ENCODE measurements around the gene HPS1. TPM values are rescaled to one million over a fixed set of nuclear protein-coding genes. Genes with fewer than 3 reads are reported as not detected.

HPS1 gene
- total RNA-seq, 1 donor from 2014 or later = 16.0 TPM

- Mint-ChIP-seq H3K4me1 (peaks cover 49% of the 10 kb centered on the region), H3K36me3 (no peaks in the 10 kb centered on the region), H3K27ac (peak overlapping the region; percentile 94), H3K27me3 (ENCODE audit: insufficient read depth, low read depth) (peaks cover 6% of the 10 kb centered on the region), H3K9me3 (no peaks in the 10 kb centered on the region), H3K4me3 (peak overlapping the region; percentile 78)
- Histone ChIP-seq H3K79me2 (ENCODE audit: low read depth) (no peaks in the 10 kb centered on the region), H3F3A (ENCODE audit: low read depth) (peaks cover 9% of the 10 kb centered on the region), H3K4me1 (peaks cover 33% of the 10 kb centered on the region), H3K9me3 (ENCODE audit: low read depth) (no peaks in the 10 kb centered on the region), H3K27ac (no peak overlapping the region), H3K36me3 (no peaks in the 10 kb centered on the region), H4K20me1 (ENCODE audit: low read depth) (no peaks in the 10 kb centered on the region), H2AFZ (replicated peaks) (peak overlapping the region; percentile 57), H3K9ac (no peak overlapping the region), H3K4me3 (peak overlapping the region; percentile 39), H3K4me2 (peak overlapping the region; percentile 71), H3K27me3 (peaks cover 40% of the 10 kb centered on the region)
- DNase-seq (ENCODE audit: low spot score) = peak; percentile 93
- TF ChIP-seq EZH2 (IDR thresholded peaks at IDR 0.05) (peak; percentile 35), EZH2phosphoT487 (IDR thresholded peaks at IDR 0.05) (no peak), CTCF (IDR thresholded peaks at IDR 0.05) (peak; percentile 87)
Observed at GRCh38 chr10:98467506-98468318, 21.0 kb upstream of the HPS1 start.

GRCh38 chr10:98466861-98467505, 20.2 kb upstream of the HPS1 start:
- H4K20me1 ChIP-seq (ENCODE audit: low read depth) = no peaks in the 10 kb centered on the region
- H3K27me3 ChIP-seq = peaks cover 40% of the 10 kb centered on the region
- Mint-ChIP-seq H3K9me3 (no peaks in the 10 kb centered on the region), H3K36me3 (no peaks in the 10 kb centered on the region), H3K27ac (peak overlapping the region; percentile 94), H3K4me1 (peaks cover 42% of the 10 kb centered on the region), H3K27me3 (ENCODE audit: insufficient read depth, low read depth) (peaks cover 3% of the 10 kb centered on the region), H3K4me3 (no peak overlapping the region)
- H3K36me3 ChIP-seq = no peaks in the 10 kb centered on the region
- H2AFZ ChIP-seq (replicated peaks) = peak overlapping the region; percentile 20
- H3K27ac ChIP-seq = no peak overlapping the region
- no peak for TF ChIP-seq CTCF (IDR thresholded peaks at IDR 0.05)
- TF ChIP-seq EZH2phosphoT487 (IDR thresholded peaks at IDR 0.05) = no peak
- no peak for TF ChIP-seq EZH2 (IDR thresholded peaks at IDR 0.05)
- peaks cover 3% of the 10 kb centered on the region for H3F3A ChIP-seq (ENCODE audit: low read depth)
- H3K4me3 ChIP-seq = no peak overlapping the region
- H3K4me2 ChIP-seq = no peak overlapping the region
- no peak overlapping the region for H3K9ac ChIP-seq
- H3K9me3 ChIP-seq (ENCODE audit: low read depth) = no peaks in the 10 kb centered on the region
- H3K79me2 ChIP-seq (ENCODE audit: low read depth) = no peaks in the 10 kb centered on the region
- DNase-seq (ENCODE audit: low spot score) = no peak
- peaks cover 26% of the 10 kb centered on the region for H3K4me1 ChIP-seq

GRCh38 chr10:98465866-98466265, 19.1 kb upstream of the HPS1 start:
- peaks cover 33% of the 10 kb centered on the region for H3K27me3 ChIP-seq
- H3K79me2 ChIP-seq (ENCODE audit: low read depth) = no peaks in the 10 kb centered on the region
- TF ChIP-seq EZH2 (IDR thresholded peaks at IDR 0.05) = no peak
- TF ChIP-seq EZH2phosphoT487 (IDR thresholded peaks at IDR 0.05) = no peak
- TF ChIP-seq CTCF (IDR thresholded peaks at IDR 0.05) = no peak
- H3K36me3 ChIP-seq = no peaks in the 10 kb centered on the region
- no peak overlapping the region for H3K9ac ChIP-seq
- Mint-ChIP-seq H3K9me3 (no peaks in the 10 kb centered on the region), H3K4me3 (peak overlapping the region; percentile 12), H3K27ac (no peak overlapping the region), H3K36me3 (no peaks in the 10 kb centered on the region), H3K4me1 (peaks cover 31% of the 10 kb centered on the region), H3K27me3 (ENCODE audit: insufficient read depth, low read depth) (peaks cover 3% of the 10 kb centered on the region)
- no peak overlapping the region for H3K27ac ChIP-seq
- DNase-seq (ENCODE audit: low spot score) = no peak
- no peak overlapping the region for H2AFZ ChIP-seq (replicated peaks)
- no peak overlapping the region for H3K4me3 ChIP-seq
- H3K4me2 ChIP-seq = no peak overlapping the region
- H3K4me1 ChIP-seq = peaks cover 17% of the 10 kb centered on the region
- no peaks in the 10 kb centered on the region for H4K20me1 ChIP-seq (ENCODE audit: low read depth)
- H3F3A ChIP-seq (ENCODE audit: low read depth) = no peaks in the 10 kb centered on the region
- H3K9me3 ChIP-seq (ENCODE audit: low read depth) = no peaks in the 10 kb centered on the region

All from neural progenitor cell (in vitro differentiated cells).